HAP-1 (cell line): ENCODE data around the gene ASPSCR1.

ENCODE experiments used
- DNase-seq, 2 experiments: peaks; one replicate each; pipeline ENCODE4 v3.0.0-alpha.2; 2016 to 2020; ENCODE audit warnings: low spot score in 2 of 2
- H3K27me3 ChIP-seq: fragments of 250-450 bp; sonication (Bioruptor Pico); 2 replicates; pipeline ENCODE4 v1.5.1; 2020; ENCODE audit warnings: low read depth, mild to moderate bottlenecking, moderate library complexity
- H3K36me3 ChIP-seq: fragments of 250-450 bp; sonication (Bioruptor Pico); replicated peaks from 2 replicates; pipeline ENCODE4 v1.5.1; 2020; ENCODE audit warnings: mild to moderate bottlenecking
- H3K4me1 ChIP-seq: fragments of 250-450 bp; sonication (Bioruptor Pico); 2 replicates; pipeline ENCODE4 v1.5.1; 2020; ENCODE audit warnings: mild to moderate bottlenecking
- H3K4me3 ChIP-seq: fragments of 250-450 bp; sonication (Bioruptor Pico); 2 replicates; pipeline ENCODE4 v1.5.1; 2020; ENCODE audit warnings: mild to moderate bottlenecking, moderate library complexity
- H3K9me3 ChIP-seq: fragments of 250-450 bp; sonication (Bioruptor Pico); 2 replicates; pipeline ENCODE4 v1.5.1; 2020; ENCODE audit warnings: mild to moderate bottlenecking, moderate library complexity
- in situ Hi-C: fragments of 300-500 bp; cut with MboI; formaldehyde crosslinking; loops from 3 replicates; pipeline ENCODE4 v1.14.3; 2020; ENCODE audit warnings: low sequenced_read_pairs, inconsistent platforms, mixed read lengths

The ASPSCR1 gene

DNA sequence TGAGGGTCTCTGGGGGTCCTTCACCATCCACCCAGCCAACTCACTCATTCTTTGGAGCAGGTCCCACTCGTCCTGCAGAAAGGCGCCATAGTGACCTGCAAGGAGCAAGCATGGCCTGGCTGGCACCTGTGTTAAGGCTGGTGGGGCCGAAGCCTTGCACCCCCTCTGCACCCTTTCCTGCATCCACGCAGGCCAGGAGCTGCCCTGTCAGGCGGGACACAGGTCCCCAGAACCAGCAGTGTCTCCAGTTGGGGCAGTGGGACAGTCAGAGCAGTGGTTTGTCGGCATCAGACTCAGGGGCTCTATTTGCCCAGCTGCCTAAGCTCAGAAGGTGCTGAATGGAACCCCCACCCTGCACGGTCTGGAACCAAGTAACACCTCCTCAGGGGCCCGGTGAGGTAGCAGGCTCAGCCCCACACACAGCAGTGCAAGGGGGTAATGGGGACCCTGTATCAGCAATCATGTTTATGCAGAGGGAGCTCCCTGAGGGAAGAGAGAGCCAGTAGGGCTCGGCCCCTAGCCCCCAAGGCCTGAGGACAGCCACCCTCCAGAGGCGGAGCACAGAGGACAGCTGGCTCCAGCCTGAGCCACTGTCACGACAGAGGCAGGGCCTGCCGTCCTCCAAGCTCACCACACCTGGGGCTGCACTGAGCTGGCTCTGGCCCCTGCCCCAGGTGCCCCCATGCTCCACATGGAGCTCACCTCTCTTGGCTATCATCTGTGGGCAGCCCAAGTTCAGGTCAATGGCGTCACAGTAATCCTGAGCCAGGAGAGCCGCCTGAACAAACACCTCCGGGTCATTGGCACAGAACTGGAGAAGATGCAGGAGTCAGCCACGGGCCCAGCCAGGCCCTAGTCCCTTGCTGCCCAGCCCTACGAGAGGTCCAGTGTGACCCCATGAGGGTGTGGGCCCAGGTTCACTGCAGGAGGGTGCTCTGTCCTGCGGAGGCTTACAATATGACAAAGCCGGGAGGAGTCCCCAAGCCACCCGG lies 86.3 kb downstream of the ASPSCR1 start:
- peak overlapping the region; percentile 86 for H3K4me3 ChIP-seq
- H3K4me1 ChIP-seq, result peaks cover 7% of the 10 kb centered on the region
- peaks cover 56% of the 10 kb centered on the region for H3K36me3 ChIP-seq
- H3K27me3 ChIP-seq, result no peaks in the 10 kb centered on the region
- DNase-seq, result no peak
- in situ Hi-C loops, result no loop called here
- H3K9me3 ChIP-seq, result no peaks in the 10 kb centered on the region; the same call in 1 of the 2 replicates

DNA sequence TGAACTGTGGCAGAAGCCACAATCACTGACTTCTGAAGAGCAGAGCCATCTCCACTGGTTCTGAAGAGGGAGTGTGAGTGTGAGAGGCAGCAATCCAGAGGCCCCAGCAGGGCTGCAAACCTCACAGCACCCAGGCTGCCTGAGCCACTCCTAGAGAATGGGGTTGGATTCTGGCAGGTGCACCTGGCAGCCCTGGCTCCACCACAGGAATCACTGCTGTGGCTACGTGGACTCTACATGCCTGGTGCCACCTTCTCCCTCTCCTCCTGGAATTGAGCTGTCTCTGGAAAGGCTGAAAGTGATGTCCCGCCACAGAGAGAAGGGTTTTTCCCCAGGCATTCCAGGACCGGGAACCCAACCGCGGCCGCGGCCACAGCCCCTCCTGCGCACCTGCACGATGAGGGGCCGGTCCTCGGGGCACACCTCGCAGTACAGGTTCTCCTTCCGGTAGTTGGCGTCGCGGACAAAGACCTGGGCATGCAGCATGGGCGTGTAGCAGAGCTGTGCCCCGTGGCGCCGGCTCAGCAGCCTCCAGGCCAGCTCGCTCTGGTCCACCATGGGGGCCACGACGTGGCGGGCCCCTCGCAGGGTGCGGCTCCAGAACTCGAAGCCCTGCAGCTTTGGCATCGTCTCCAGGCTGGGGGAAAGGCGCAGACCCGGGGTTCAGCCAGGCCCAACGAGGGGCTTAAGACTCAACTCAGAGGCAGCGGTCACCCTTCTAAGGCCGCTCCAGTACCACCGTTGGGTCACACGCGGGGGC lies 87.2 kb downstream of the ASPSCR1 start:
- no peaks in the 10 kb centered on the region; the same call in 1 of the 2 replicates for H3K9me3 ChIP-seq
- peak overlapping the region; percentile 86 for H3K4me3 ChIP-seq
- in situ Hi-C loops, result no loop called here
- H3K4me1 ChIP-seq, result peaks cover 7% of the 10 kb centered on the region
- H3K36me3 ChIP-seq, result peaks cover 47% of the 10 kb centered on the region
- DNase-seq, result no peak
- H3K27me3 ChIP-seq, result no peaks in the 10 kb centered on the region

DNA sequence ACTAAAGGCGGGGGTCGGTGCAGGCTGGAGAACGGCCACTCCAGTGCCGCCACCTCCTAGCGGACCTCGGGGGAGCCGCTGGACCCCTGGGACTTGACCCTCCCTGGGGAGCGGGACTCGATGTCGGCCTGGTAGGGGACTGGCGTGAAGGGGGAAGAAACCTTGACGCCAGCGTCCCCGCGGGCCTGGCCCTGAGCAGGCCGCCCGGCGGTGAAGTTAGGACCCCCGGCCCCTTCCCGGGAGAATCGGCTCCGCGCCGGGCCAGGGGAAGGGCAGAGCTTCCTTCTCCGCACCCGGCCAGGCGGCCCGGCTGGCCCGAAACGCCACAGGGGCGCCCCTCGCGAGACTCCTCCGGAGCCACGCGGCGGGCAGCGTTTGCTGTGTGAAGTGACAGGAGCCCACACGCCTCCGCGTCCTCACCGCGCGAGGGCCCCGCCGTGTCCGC lies 87.8 kb downstream of the ASPSCR1 start:
- Histone ChIP-seq H3K4me1 (peaks cover 7% of the 10 kb centered on the region), H3K36me3 (peaks cover 41% of the 10 kb centered on the region), H3K27me3 (no peaks in the 10 kb centered on the region), H3K4me3 (peak overlapping the region; percentile 86), H3K9me3 (no peaks in the 10 kb centered on the region; the same call in 1 of the 2 replicates)
- no peak for DNase-seq
- in situ Hi-C loops, result no loop called here

DNA sequence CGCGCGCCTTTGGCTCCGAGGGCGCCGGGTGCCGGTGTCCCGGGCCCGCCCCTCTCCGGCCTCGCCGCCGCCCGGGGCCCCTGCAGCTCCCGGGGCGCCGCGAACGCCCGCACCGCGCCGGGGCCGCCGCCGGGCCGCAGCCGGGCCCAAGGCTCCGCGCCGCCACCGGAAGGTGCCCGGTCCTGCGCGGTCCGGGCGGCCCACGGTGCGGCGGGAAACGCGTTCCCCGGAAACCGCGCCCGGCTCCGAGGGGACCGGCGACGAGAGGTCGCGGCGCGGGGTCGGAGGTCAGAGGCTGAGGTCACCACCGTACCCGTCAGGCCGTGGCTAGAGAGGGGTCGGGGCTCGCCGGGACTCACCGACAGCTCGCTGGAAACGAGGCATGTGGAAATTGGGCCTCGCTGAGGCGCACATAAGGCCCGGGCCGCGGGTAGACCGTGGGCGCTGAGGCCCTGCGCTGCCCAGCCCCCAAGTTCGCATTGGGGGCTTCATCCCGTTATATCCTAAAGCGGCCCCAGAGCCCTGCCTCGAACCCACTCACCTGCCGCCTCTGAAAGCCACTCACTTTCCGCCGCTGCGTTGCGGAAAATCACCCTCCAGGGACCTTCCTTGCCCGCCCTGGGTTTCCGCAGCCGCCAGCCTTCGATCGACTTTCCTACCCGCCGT lies 88.3 kb downstream of the ASPSCR1 start, which contains the start of gene DUS1L:
DUS1L (minus strand) TSS at position 167 of the 666 bp plus-strand sequence. CDS start 745 bp downstream, outside the sequence.
- no peaks in the 10 kb centered on the region; the same call in 1 of the 2 replicates for H3K9me3 ChIP-seq
- peak; percentile 22 to 63 for DNase-seq

More for the DNA sequence above, 88.3 kb downstream of the ASPSCR1 start, which contains the start of gene DUS1L:
- peaks cover 7% of the 10 kb centered on the region for H3K4me1 ChIP-seq
- H3K27me3 ChIP-seq, result no peaks in the 10 kb centered on the region
- peaks cover 35% of the 10 kb centered on the region for H3K36me3 ChIP-seq
- peak within 1 kb of the TSS; percentile 86 for H3K4me3 ChIP-seq
- in situ Hi-C loops, result no loop called here
